OCI-LY1 (cell line): ENCODE measurements around the gene SHISA4.

ENCODE experiments used
- CTCF ChIP-seq: fragments of 200-600 bp; sonication (generic), shearing (Covaris generic); IDR thresholded peaks from 2 replicates; pipeline ENCODE4 v1.5.1; 2017; ENCODE audit warnings: mild to moderate bottlenecking, antibody characterized with exemption, low read length, moderate library complexity, mixed read lengths
- EZH2 ChIP-seq: fragments of 200-600 bp; sonication (generic), shearing (Covaris generic); IDR thresholded peaks from 2 replicates; pipeline ENCODE4 v1.8.0; 2017; ENCODE audit warnings: borderline replicate concordance, mixed run types, mild to moderate bottlenecking, antibody characterized with exemption, low read length, moderate library complexity, mixed read lengths

- no peak for TF ChIP-seq CTCF
- no peak for TF ChIP-seq EZH2
Observed at GRCh38 chr1:201938440-201939035, 49.8 kb downstream of the SHISA4 start.
